Breast epithelium (tissue), 4 donors: Measurements from ENCODE around the gene WFIKKN1. TPM values are rescaled to one million over a fixed set of nuclear protein-coding genes. Genes with fewer than 3 reads are reported as not detected.

Experiments
- DNase-seq, 2 donors: peaks; one replicate each; pipeline ENCODE4 v3.0.0-alpha.2; 2019; ENCODE audit warnings: low spot score in 2 of 2
- H3K27ac ChIP-seq, 2 donors: fragments of 200-600 bp; sonication (generic) in 1 of 2; one replicate each; pipeline ENCODE4 v1.5.1; 2016 to 2019; ENCODE audit warnings: mild to moderate bottlenecking in 1 of 2
- H3K27me3 ChIP-seq, 2 donors: fragments of 200-600 bp; sonication (generic) in 1 of 2; one replicate each; pipeline versions ENCODE4 v1.5.1 to v1.6.0; 2017 to 2019; ENCODE audit warnings: control low read depth in 1 of 2, mild to moderate bottlenecking in 1 of 2
- H3K36me3 ChIP-seq: fragments of 200-600 bp; one replicate; pipeline ENCODE4 v1.5.1; 2019
- H3K4me1 ChIP-seq, 2 donors: fragments of 200-600 bp; sonication (generic); one replicate each; pipeline ENCODE4 v1.5.1; 2016 to 2019; ENCODE audit warnings: control low read depth in 1 of 2
- H3K4me3 ChIP-seq, 3 donors: fragments of 200-600 bp; sonication (generic); 1 replicate in 2 of 3; 2 replicates in 1 of 3; pipeline ENCODE4 v1.5.1; 2016 to 2019; ENCODE audit warnings: mild to moderate bottlenecking in 3 of 3, moderate library complexity in 2 of 3
- H3K9me3 ChIP-seq, 2 donors: fragments of 200-600 bp; sonication (generic) in 1 of 2; one replicate each; pipeline ENCODE4 v1.5.1; 2016 to 2019; ENCODE audit warnings: control low read depth in 1 of 2
- POLR2A ChIP-seq: fragments of 450-650 bp; IDR thresholded peaks from one replicate; pipeline ENCODE4 v1.6.1; 2016; ENCODE audit warnings: antibody characterized with exemption, mild to moderate bottlenecking, moderate library complexity
- POLR2AphosphoS5 ChIP-seq, 3 donors: sonication (generic); formaldehyde crosslinking; IDR thresholded peaks; one replicate each; pipeline ENCODE4 v1.6.1; 2017; ENCODE audit warnings: antibody characterized with exemption in 3 of 3
- intact Hi-C: fragments of 100-400 bp; cut with DNase I; formaldehyde crosslinking; loops from one replicate; pipeline ENCODE4 v1.15.1; 2023; ENCODE audit warnings: low total_unique reads
- total RNA-seq, 3 donors: library from RNA; depleted of rRNA; stranded (reverse); fragments of >200 nt; gene quantifications; one replicate each; pipeline ENCODE4 v1.1.0, GENCODE V29; 2016
- TF ChIP-seq, protein P1 (sequence below), 3 donors: fragments of 450-650 bp; IDR thresholded peaks; one replicate each; pipeline ENCODE4 v1.5.1; 2016 to 2017; ENCODE audit warnings: antibody characterized with exemption in 3 of 3, mild to moderate bottlenecking in 3 of 3, moderate library complexity in 3 of 3

The WFIKKN1 gene
- total RNA-seq, 3 donors from 2014 or later: 0.66 to 0.73 TPM; not detected in 1

DNA sequence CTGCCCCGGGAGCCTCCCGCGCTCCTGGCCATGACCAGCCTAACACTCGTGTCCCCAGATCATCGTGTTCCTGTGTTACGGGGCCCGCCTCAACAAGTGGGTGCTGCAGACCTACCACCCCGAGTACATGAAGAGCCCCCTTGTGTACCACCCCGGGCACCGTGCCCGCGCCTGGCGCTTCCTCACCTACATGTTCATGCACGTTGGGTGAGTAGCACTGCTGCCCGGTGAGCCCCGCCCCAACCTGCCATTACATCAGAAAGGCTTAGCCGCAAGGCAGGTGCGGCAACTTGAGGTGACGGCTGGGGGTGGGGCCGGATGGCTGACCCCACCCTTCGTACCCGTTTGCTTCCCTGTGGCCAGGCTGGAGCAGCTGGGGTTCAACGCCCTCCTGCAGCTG lies 46.1 kb downstream of the WFIKKN1 start:
- H3K27me3 ChIP-seq: no peaks in the 10 kb centered on the region
- peaks cover 6% of the 10 kb centered on the region for H3K36me3 ChIP-seq
- no peak overlapping the region for H3K27ac ChIP-seq
- peaks cover 9 to 20% of the 10 kb centered on the region in 2 donors for H3K4me1 ChIP-seq
- no peak for TF ChIP-seq POLR2AphosphoS5 (IDR thresholded peaks at IDR 0.05)
- no peak for TF ChIP-seq POLR2A
- TF ChIP-seq, protein P1, sequence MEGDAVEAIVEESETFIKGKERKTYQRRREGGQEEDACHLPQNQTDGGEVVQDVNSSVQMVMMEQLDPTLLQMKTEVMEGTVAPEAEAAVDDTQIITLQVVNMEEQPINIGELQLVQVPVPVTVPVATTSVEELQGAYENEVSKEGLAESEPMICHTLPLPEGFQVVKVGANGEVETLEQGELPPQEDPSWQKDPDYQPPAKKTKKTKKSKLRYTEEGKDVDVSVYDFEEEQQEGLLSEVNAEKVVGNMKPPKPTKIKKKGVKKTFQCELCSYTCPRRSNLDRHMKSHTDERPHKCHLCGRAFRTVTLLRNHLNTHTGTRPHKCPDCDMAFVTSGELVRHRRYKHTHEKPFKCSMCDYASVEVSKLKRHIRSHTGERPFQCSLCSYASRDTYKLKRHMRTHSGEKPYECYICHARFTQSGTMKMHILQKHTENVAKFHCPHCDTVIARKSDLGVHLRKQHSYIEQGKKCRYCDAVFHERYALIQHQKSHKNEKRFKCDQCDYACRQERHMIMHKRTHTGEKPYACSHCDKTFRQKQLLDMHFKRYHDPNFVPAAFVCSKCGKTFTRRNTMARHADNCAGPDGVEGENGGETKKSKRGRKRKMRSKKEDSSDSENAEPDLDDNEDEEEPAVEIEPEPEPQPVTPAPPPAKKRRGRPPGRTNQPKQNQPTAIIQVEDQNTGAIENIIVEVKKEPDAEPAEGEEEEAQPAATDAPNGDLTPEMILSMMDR (IDR thresholded peaks at IDR 0.05): no peak
- H3K9me3 ChIP-seq: no peaks in the 10 kb centered on the region
- intact Hi-C loops: no loop called here
- DNase-seq: peak in 1 of 2 donors; percentile 74
- H3K4me3 ChIP-seq: peak overlapping the region in 2 of 3 donors; percentile 15 to 39

GRCh38 chr16:677316-678190 lies 46.8 kb downstream of the WFIKKN1 start:
- no peak for DNase-seq
- intact Hi-C loops: no loop called here
- peaks cover 1% of the 10 kb centered on the region for H3K36me3 ChIP-seq
- H3K27ac ChIP-seq: no peak overlapping the region
- TF ChIP-seq POLR2A (no peak), POLR2AphosphoS5 (IDR thresholded peaks at IDR 0.05) (no peak)
- TF ChIP-seq, protein P1 (IDR thresholded peaks at IDR 0.05): no peak
- H3K4me1 ChIP-seq: peaks cover 9 to 21% of the 10 kb centered on the region in 2 donors
- H3K27me3 ChIP-seq: no peaks in the 10 kb centered on the region
- H3K4me3 ChIP-seq: peak overlapping the region in 2 of 3 donors; percentile 15 to 39
- H3K9me3 ChIP-seq: no peaks in the 10 kb centered on the region

GRCh38 chr16:678209-678857 lies 47.5 kb downstream of the WFIKKN1 start:
- H3K4me3 ChIP-seq: no peak overlapping the region

DNA sequence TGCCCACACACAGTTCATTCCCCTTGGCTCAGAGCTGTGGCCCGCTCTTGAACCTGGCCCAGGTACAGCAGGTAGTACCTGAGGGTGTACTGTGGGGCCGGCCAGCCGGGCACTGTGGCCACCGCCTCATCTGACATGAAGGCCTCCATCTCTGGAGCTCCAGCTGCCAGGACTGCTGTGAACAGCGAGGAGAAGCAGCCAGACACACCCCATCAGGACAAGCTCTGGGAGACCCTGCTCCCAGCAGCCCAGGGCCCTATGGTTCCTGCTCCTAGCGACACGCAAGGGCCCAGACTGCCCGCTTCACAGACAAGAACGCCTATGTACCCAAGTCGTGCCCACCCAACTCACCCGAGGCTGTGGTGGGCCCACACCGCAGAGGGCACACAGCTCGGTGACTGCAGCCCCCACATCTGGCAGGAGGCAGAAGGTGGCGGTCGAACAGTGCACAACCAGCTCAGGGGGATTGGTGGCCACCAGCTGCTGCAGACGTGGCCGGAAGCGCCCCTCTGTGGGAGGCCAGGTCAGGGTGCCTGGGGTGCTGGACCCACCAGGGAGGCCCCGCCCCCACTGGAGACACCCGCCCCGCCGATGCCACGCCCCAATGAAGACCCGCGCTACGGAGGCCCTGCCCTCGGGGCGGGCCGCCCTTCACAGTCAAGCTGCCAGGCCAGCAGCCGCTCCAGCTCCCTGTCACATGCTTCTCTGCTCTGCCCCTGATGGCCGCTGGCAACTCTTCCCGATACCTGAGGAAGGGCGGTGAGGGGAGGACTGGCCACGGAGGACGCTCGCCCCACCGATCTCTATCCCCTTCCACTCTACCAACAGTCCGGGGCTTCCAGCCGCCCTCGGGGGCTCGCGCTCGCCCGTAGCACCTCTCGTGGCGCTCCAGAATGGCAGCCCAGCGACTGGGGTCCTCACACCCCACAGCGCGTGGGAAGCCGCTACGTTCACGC lies 48.4 kb downstream of the WFIKKN1 start:
- TF ChIP-seq POLR2A (no peak), POLR2AphosphoS5 (IDR thresholded peaks at IDR 0.05) (peak in 1 of 3 donors; percentile 18)
- TF ChIP-seq, protein P1 (IDR thresholded peaks at IDR 0.05): no peak
- H3K9me3 ChIP-seq: no peaks in the 10 kb centered on the region
- peak overlapping the region; percentile 72 to 90 (median 86) for H3K4me3 ChIP-seq
- peaks cover 9 to 31% of the 10 kb centered on the region in 2 donors for H3K4me1 ChIP-seq
- H3K27ac ChIP-seq: peak overlapping the region; percentile 80 to 96
- no peaks in the 10 kb centered on the region for H3K27me3 ChIP-seq
- peak in 1 of 2 donors; percentile 73 for DNase-seq
- intact Hi-C loops: no loop called here
- H3K36me3 ChIP-seq: no peaks in the 10 kb centered on the region

More at GRCh38 chr16:678209-678857, 47.5 kb downstream of the WFIKKN1 start:
- Histone ChIP-seq H3K27ac (peak overlapping the region; percentile 80 to 96), H3K4me1 (peaks cover 9 to 27% of the 10 kb centered on the region in 2 donors), H3K27me3 (no peaks in the 10 kb centered on the region), H3K9me3 (no peaks in the 10 kb centered on the region), H3K36me3 (no peaks in the 10 kb centered on the region)
- TF ChIP-seq POLR2AphosphoS5 (IDR thresholded peaks at IDR 0.05): no peak
- intact Hi-C loops: no loop called here
- DNase-seq: no peak
